HepG2 (cell line): Measurements from ENCODE around the gene BAZ2A. TPM values are rescaled to one million over a fixed set of nuclear protein-coding genes. Genes with fewer than 3 reads are reported as not detected.
A peak's percentile ranks its signal among the peaks of the same experiment; 100 is the strongest.

ENCODE experiments used
- ATF7 ChIP-seq, 2 experiments: fragments of 450-650 bp in 1 of 2; sonication (generic) in 1 of 2; formaldehyde crosslinking in 1 of 2; IDR thresholded peaks; 2 replicates each; pipeline versions ENCODE4 v1.4.0 to v1.6.1; 2016 to 2020; ENCODE audit warnings: antibody characterized with exemption in 1 of 2, mild to moderate bottlenecking in 1 of 2, missing genetic modification reagents in 1 of 2
- ESRRA ChIP-seq: sonication (generic); formaldehyde crosslinking; IDR thresholded peaks from 2 replicates; pipeline ENCODE4 v1.5.1; 2020; ENCODE audit warnings: mild to moderate bottlenecking, low read depth, missing genetic modification reagents
- FOXC1 ChIP-seq: sonication (generic); formaldehyde crosslinking; IDR thresholded peaks from 2 replicates; pipeline ENCODE4 v1.8.0; 2022; ENCODE audit warnings: mild to moderate bottlenecking, missing genetic modification reagents, borderline replicate concordance
- GRHL1 ChIP-seq: sonication (generic); formaldehyde crosslinking; conservative IDR thresholded peaks from 2 replicates; pipeline ENCODE4 v1.8.0; 2022; ENCODE audit warnings: missing genetic modification reagents
- HMGXB3 ChIP-seq: sonication (generic); formaldehyde crosslinking; IDR thresholded peaks from 2 replicates; pipeline ENCODE4 v1.4.0; 2020; ENCODE audit warnings: missing genetic modification reagents, borderline replicate concordance
- HNF4A ChIP-seq: sonication (generic); formaldehyde crosslinking; IDR thresholded peaks from 2 replicates; pipeline ENCODE4 v1.4.0; 2020; ENCODE audit warnings: missing genetic modification reagents
- KLF6 ChIP-seq: IDR thresholded peaks from 2 replicates; pipeline ENCODE4 v1.8.0; 2016; ENCODE audit warnings: missing biosample characterization, missing genetic modification reagents
- MZF1 ChIP-seq: sonication (generic); formaldehyde crosslinking; IDR thresholded peaks from 2 replicates; pipeline ENCODE4 v1.8.1; 2023; ENCODE audit warnings: mild to moderate bottlenecking, missing genetic modification reagents, borderline replicate concordance
- ZBTB7B ChIP-seq: sonication (generic); formaldehyde crosslinking; IDR thresholded peaks from 2 replicates; pipeline ENCODE4 v1.4.0; 2020; ENCODE audit warnings: missing genetic modification reagents
- ZNF136 ChIP-seq: sonication (generic); formaldehyde crosslinking; IDR thresholded peaks from 2 replicates; pipeline ENCODE4 v1.8.1; 2022; ENCODE audit warnings: low read depth, mild to moderate bottlenecking, moderate library complexity, missing genetic modification reagents
- ZNF367 ChIP-seq: sonication (generic); formaldehyde crosslinking; IDR thresholded peaks from 2 replicates; pipeline ENCODE4 v1.4.0; 2020; ENCODE audit warnings: missing genetic modification reagents, borderline replicate concordance
- ZNF614 ChIP-seq: IDR thresholded peaks from 2 replicates; pipeline ENCODE4 v1.6.1; 2018; ENCODE audit warnings: missing biosample characterization, missing genetic modification reagents, inconsistent platforms, borderline replicate concordance
- ZNF776 ChIP-seq: sonication (generic); formaldehyde crosslinking; IDR thresholded peaks from 2 replicates; pipeline ENCODE4 v1.4.0; 2020; ENCODE audit warnings: mild to moderate bottlenecking, missing genetic modification reagents
- polyA plus RNA-seq, 8 experiments: library from polyadenylated mRNA; depleted of rRNA in 3 of 8; stranded (reverse) in 7 of 8; unstranded in 1 of 8; fragments of >200 nt; fragmentation: Illumina TruSeq in 4 of 8; extraction: Trizol in 4 of 8; gene quantifications; 2 replicates each; pipeline versions ENCODE4 v1.2.1 to v1.2.3, GENCODE V29; 2011 to 2016; ENCODE audit warnings: low read depth in 4 of 8, missing spikeins in 1 of 8, mixed read lengths in 1 of 8; ENCODE audit not compliant: insufficient read depth in 1 of 8
- total RNA-seq, 5 experiments: library from RNA; depleted of rRNA; stranded (reverse); fragments of >200 nt; fragmentation: Illumina TruSeq; extraction: Trizol; gene quantifications; 2 replicates each; pipeline ENCODE4 v1.2.3, GENCODE V29; 2016; ENCODE audit warnings: low read depth in 1 of 5
- TF ChIP-seq, protein P1 (sequence below): sonication (generic); formaldehyde crosslinking; IDR thresholded peaks from 2 replicates; pipeline ENCODE4 v1.4.0; 2020; ENCODE audit warnings: missing genetic modification reagents, low read depth, mild to moderate bottlenecking, borderline replicate concordance
- TF ChIP-seq, protein P2 (sequence below): sonication (generic); formaldehyde crosslinking; IDR thresholded peaks from 2 replicates; pipeline ENCODE4 v1.5.0; 2020; ENCODE audit warnings: mild to moderate bottlenecking, missing genetic modification reagents
- TF ChIP-seq, protein P3 (sequence below): IDR thresholded peaks from 2 replicates; pipeline ENCODE4 v1.6.1; 2016; ENCODE audit warnings: low read depth, borderline replicate concordance
- TF ChIP-seq, protein P4 (sequence below), 2 experiments: sonication (generic) in 1 of 2; formaldehyde crosslinking in 1 of 2; IDR thresholded peaks; 2 replicates each; pipeline versions ENCODE4 v1.5.1 to v1.6.1; 2011 to 2020; ENCODE audit warnings: borderline replicate concordance in 1 of 2, low read depth in 1 of 2, low read length in 1 of 2, mild to moderate bottlenecking in 1 of 2, missing genetic modification reagents in 1 of 2, moderate library complexity in 1 of 2

The BAZ2A gene
- total and polyA plus RNA-seq, 2 of the 13 experiments (the other 11 are each of a cell fraction or from before 2014, with no cell fraction given): 21.8 to 73.5 TPM

DNA sequence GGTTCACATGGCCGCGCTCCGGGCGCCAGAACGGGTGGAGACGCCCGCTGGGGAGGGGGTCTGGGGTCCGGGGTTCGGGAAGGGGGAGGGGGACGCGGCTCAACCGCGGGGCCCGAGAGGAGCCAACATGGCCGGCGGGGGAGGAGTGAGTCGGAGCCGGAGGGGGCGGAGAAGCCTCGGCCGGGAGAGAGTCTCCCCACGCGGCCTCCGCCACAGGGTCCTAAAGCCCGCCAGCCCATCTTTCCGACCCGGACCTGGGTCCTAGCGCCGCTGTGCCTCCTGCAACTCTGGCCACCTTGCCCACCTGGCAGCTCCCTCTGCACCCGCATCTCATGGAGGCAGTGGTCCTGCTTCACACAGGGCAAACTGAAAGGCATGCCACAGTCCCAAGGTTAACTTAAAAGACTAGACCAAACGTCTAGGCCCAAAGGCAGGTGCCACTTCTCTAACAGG lies at the start of gene BAZ2A (continued):
- TF ChIP-seq ZNF136 (no peak; the same call in 1 of the 2 replicates), KLF6 (peak; percentile 64; the same call in 1 of the 2 replicates), HNF4A (CRISPR knock-in tag) (no peak; the same call in 1 of the 2 replicates), FOXC1 (CRISPR knock-in tag) (peak; percentile 86; the same call in 1 of the 2 replicates), ZNF614 (CRISPR knock-in tag) (peak; percentile 47; the same call in 1 of the 2 replicates), ZBTB7B (CRISPR knock-in tag) (0 out of 2 replicates have a peak, but pooled peaks have one; percentile 45), ZNF776 (no peak), MZF1 (no peak), HMGXB3 (CRISPR knock-in tag) (peak; percentile 39; the same call in 1 of the 2 replicates), ZNF367 (CRISPR knock-in tag) (no peak), ESRRA (CRISPR knock-in tag) (no peak), ATF7 (IDR thresholded peaks at IDR 0.05) (no peak), ATF7 (CRISPR knock-in tag; IDR thresholded peaks at IDR 0.05) (no peak), GRHL1 (CRISPR knock-in tag) (no peak)
- TF ChIP-seq, protein P1, sequence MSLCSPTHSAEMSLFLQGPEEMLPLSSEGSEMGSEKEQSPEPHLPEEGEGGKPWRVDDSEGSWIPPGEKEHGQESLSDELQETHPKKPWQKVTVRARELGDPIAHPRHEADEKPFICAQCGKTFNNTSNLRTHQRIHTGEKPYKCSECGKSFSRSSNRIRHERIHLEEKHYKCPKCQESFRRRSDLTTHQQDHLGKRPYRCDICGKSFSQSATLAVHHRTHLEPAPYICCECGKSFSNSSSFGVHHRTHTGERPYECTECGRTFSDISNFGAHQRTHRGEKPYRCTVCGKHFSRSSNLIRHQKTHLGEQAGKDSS (CRISPR knock-in tag): peak; percentile 88; the same call in 1 of the 2 replicates
- TF ChIP-seq, protein P2, sequence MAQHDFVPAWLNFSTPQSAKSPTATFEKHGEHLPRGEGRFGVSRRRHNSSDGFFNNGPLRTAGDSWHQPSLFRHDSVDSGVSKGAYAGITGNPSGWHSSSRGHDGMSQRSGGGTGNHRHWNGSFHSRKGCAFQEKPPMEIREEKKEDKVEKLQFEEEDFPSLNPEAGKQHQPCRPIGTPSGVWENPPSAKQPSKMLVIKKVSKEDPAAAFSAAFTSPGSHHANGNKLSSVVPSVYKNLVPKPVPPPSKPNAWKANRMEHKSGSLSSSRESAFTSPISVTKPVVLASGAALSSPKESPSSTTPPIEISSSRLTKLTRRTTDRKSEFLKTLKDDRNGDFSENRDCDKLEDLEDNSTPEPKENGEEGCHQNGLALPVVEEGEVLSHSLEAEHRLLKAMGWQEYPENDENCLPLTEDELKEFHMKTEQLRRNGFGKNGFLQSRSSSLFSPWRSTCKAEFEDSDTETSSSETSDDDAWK (CRISPR knock-in tag): no peak
- TF ChIP-seq, protein P3, sequence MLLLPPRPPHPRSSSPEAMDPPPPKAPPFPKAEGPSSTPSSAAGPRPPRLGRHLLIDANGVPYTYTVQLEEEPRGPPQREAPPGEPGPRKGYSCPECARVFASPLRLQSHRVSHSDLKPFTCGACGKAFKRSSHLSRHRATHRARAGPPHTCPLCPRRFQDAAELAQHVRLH: peak; percentile 80; the same call in 1 of the 2 replicates
- TF ChIP-seq, protein P4, sequence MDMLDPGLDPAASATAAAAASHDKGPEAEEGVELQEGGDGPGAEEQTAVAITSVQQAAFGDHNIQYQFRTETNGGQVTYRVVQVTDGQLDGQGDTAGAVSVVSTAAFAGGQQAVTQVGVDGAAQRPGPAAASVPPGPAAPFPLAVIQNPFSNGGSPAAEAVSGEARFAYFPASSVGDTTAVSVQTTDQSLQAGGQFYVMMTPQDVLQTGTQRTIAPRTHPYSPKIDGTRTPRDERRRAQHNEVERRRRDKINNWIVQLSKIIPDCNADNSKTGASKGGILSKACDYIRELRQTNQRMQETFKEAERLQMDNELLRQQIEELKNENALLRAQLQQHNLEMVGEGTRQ (IDR thresholded peaks at IDR 0.05; ENCODE audit: low read depth, low read length): no peak
- TF ChIP-seq, protein P4 (CRISPR knock-in tag; IDR thresholded peaks at IDR 0.05; ENCODE audit: borderline replicate concordance): no peak
